OCI-M2 (cell line): ENCODE measurements around the gene RYR2.

Source experiments
- DNase-seq: peaks from one replicate; lab custom pipeline; 2025; ENCODE audit not compliant: unreplicated experiment; lab: John Stamatoyannopoulos, UW

Gene RYR2

DNA sequence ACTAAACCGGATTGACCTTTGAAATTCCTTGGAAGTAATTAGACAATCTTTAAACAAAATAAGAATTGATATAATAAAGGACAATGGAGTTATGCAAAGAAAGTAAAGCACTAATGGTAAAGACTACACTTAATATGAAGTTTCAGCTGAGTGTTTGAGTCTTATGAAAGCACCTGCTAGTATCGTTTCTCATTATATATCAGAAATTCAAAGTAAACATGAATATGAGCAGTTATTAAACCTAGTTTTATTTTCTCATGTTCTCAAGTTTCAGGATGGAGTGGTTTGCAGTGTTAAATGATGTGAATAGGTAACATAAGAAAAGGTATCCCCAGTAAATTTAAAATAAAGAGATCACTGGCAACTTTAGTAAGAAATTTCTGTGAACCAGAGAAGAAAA is 660.2 kb downstream of the RYR2 start:
- DNase-seq = no peak

- no peak for DNase-seq
These were observed 663.5 kb downstream of the RYR2 start for GRCh38 chr1:237705462-237705861.

GRCh38 chr1:237709355-237709754 is 667.4 kb downstream of the RYR2 start:
- no peak for DNase-seq

GRCh38 chr1:237711281-237711680 is 669.3 kb downstream of the RYR2 start:
- no peak for DNase-seq

DNA sequence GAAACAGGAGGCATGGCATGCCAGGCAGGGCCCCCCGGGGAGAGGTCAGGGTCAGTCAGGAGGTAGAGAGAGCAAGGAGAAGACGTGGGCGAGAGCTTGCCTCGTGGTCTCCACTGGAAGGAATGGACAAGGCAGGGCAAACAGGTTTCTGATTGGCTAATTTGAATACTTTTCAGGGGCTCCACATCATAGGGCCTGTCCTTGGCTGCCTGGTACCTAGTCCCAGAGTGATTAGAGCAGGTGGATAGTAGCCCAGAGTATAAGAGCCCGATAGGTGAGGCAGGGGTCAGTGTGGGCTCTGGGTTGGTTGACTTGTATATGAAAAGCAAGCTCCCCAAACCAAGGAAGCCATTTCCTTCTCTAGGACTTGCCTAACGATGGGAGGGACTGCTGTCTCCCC is 670.1 kb downstream of the RYR2 start:
- no peak for DNase-seq

DNA sequence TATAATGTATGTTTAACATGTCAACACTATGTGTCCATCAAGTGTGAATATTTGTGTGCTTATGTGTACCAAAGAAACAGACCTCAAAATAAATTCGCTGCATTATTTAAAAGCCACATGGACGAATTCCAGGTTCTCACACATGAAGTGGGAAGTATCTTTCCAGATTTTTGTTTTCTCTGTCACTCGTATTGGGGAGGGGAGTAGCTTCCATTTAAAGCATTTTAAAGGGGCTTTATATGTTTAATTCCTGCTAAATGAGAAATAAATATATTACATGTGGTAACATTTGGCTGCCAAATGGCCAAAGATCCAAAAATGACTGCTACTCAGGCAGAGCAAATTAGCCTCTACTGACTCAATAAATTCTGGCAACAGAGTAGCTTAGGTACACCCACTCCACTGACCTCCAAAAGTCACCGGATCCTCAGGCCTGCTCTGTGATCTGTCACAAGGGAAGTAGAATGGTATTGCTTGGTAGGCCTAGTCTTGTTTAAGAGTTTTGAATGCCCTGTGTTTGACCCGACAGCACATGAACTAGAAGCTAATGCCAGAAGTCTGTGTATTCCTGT is 670.7 kb downstream of the RYR2 start:
- DNase-seq = no peak

- DNase-seq = no peak
These were observed 671.9 kb downstream of the RYR2 start for GRCh38 chr1:237713916-237714315.

GRCh38 chr1:237717106-237717505 is 675.1 kb downstream of the RYR2 start:
- DNase-seq = no peak

DNA sequence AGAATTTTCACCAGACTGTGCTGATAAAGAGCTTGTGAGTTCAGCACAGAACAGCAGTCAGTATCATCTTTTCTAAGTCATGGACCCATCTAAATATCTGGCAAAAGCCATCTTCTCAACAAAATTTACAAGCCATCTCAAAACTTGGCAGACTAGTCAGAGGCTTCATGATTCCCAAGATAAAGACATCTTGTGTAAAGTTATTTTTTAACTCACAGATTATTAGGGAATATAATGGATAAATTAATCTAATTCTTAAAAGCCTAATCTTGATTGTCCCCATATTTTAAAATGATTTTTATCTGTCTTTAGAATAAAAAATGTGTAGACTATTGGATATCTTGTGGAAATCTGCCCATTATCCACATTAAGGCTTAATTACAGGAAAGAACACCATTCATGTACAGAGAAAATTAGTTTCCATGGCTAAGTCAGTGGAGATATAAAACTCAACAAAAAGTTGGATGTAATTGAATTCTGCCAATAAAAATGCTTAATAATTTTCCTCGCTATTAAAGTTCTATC is 688.9 kb downstream of the RYR2 start:
- no peak for DNase-seq

DNA sequence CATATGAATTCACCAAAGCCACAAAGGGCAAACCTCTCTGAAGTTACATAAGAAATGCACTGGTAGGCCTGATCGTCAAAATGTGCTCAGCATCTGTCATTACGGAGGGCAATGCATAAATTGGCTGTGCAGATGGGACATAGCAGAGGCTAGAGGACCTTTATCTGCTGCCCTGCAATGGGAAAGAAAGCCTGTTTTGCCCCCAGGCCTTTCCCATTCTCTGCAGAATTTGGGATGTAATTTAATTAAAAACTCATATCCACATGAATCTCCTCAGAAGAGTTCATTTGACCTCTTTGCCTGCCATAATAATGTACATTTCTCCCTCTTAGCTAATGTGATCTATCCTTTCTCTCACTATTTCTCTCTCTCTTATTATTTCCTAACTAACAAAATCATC is 690.7 kb downstream of the RYR2 start:
- no peak for DNase-seq

GRCh38 chr1:237736372-237737029 is 694.5 kb downstream of the RYR2 start:
- no peak for DNase-seq

DNA sequence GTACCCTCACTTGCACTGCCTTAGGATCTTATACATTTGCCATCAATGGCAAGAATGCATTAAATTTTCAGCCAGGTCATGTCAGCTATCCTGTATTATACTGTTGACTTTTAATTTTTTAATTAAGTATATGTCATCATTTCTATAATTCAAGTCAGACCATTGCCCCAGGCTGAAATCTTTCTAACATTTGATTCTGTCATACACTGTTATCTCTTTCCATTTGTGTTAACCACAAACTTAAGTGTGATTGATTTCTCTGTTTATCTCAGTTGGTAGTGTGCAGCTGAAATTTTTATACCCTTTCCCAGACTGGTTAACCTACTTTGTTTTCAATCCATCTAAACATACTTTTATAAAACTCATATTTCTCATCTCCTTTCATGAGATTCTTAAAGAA is 695.5 kb downstream of the RYR2 start:
- DNase-seq = no peak

DNA sequence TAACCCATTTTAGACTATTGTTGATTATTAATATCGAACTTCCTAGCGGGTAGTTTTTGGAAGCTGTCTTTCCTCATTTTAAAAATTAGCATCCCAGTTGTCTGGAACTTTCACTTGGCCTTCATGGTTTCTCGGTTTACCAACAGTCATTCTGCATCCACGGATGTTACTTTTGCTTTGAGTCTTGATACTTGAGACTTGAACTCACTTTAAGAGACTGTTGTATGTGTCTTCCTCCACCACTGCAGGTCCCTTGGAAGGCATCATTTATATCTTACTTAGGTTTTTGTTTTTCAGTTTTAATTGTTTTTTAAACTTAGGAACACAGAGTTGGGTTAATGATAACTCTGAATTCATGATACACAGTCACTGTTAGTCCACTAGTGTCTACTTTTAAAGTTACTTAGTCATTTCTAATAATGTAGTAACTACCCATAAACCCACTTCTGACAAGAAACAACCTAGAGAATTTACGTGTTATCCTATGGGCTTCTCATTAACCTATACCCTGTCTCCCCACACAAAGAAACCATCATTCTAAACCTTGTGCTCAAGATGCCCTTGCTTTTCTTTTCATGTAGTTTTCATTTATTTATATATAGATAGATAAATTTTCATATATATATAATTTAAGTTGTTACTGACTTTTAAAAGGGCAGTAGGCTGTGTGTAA is 696.1 kb downstream of the RYR2 start:
- DNase-seq = no peak

GRCh38 chr1:237740846-237741245 is 698.9 kb downstream of the RYR2 start:
- DNase-seq = no peak

DNA sequence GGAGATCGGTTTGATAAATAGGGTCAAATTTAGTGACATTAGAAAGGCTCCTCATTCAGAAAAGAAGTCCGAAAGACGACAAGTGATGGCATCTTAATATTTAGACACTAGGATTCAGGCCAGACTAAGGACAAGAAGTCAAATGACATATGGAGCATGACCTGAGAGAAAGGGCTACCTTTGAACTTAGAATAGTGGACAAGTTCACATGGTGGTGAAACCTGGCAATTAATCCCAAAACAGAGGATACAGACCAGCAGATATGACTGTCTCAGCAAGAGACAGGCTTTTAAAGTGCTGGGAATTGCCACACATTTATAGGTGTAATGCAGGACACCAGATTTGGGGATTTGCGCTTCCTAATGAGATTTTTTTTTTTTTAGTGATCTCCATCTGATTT is 703.6 kb downstream of the RYR2 start:
- DNase-seq = no peak

DNA sequence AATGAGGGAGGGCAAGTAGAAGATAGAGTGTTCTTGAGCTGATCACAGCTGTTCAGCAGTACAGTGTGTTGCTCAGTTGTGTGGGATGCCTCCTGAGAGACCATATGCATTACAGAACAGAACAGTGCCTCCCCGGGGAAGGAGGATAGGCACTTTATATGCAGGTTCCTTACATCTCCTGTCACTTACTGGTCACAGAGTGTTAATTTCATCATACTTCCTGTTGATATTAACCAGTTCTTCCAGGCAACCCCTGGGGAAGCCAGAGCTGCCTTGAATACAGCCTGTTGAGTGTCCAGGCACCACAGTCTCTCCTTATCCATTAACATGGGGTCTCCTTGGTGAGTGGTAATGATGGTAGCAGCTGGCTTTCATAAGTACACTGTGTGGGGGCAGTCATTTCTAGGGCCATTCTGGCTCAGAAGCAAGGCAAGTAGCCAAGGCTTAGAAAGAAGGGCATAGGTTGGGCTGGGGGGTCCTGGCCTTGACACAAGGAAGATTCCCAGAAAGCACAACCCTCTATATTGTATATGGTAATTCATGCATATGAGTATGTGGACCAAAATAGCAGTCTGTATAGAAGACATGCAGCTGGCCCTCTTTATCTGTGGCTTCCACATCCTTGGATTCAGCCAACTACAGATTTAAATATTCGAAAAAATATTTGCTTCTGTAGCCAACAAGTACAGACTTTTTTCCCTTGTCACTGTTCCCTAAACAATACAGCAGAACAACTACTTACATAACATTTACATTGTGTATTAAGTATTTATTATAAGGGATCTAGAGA is 706.4 kb downstream of the RYR2 start:
- no peak for DNase-seq

GRCh38 chr1:237749122-237749521 is 707.1 kb downstream of the RYR2 start:
- DNase-seq = no peak

GRCh38 chr1:237751090-237751489 is 709.1 kb downstream of the RYR2 start:
- no peak for DNase-seq

DNA sequence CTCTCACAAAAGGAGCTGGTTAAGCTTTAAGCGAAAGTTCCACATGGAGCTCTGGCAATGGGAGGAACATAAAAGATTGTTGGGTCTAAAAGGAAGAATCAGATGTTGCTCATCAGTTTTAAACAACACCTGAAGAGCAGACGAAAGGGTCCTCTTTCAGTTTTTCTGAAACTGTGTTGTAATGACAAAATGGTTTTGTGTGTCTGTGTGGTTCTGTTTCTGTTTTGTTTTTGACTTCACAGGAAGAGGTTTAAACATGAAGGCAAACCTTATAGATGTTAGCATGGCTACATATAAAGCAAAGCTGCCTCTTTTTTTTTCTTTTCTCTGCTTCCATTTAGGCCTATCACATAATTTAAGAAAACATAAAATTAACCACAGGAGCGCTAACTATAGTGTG is 712.6 kb downstream of the RYR2 start:
- DNase-seq = no peak

- DNase-seq = no peak
These were observed 714.5 kb downstream of the RYR2 start for GRCh38 chr1:237756304-237756967.

DNA sequence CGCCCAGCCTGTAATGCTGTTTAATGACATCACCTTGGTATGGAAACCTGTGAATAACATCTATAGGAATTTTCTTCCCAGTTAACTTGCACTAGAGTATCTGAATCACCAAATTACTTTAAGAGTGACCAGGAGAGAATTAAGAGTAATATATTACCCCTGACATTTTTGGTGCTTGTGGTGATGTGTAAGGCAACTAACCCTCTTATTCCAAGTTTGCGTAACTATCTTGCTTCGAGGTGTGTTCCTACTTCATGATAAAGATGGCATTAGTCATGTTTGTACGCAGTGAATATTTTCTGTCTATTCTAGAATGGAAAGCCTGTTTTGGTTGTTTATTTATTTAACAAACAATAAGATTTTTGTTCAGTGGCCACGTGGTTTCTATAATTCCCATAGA is 717.4 kb downstream of the RYR2 start:
- no peak for DNase-seq
